Thyroid gland (tissue), 4 donors: ENCODE results near the gene SKIDA1. TPM values are rescaled to one million over a fixed set of nuclear protein-coding genes. Genes with fewer than 3 reads are reported as not detected.
"Not testable (repeated sequence)": the region's sequence is repeated elsewhere in the genome, so short reads cannot be mapped to it uniquely, and the experiment has no call there.

Experiments used
- DNase-seq, 2 donors: peaks; one replicate each; pipeline ENCODE4 v3.0.0-alpha.2; 2019
- H3K27ac ChIP-seq, 3 donors: fragments of 200-600 bp; sonication (generic); 1 replicate in 2 of 3; 2 replicates in 1 of 3; pipeline ENCODE4 v1.5.1; 2016 to 2019; ENCODE audit warnings: mild to moderate bottlenecking in 1 of 3, moderate library complexity in 1 of 3
- H3K27me3 ChIP-seq: fragments of 200-600 bp; sonication (generic); one replicate; pipeline ENCODE4 v1.5.1; 2019
- H3K36me3 ChIP-seq, 2 donors: fragments of 200-600 bp; sonication (generic); one replicate each; pipeline ENCODE4 v1.5.1; 2016 to 2019
- H3K4me1 ChIP-seq, 2 donors: fragments of 200-600 bp; sonication (generic); one replicate each; pipeline ENCODE4 v1.5.1; 2017 to 2019
- H3K4me3 ChIP-seq, 3 donors: fragments of 200-600 bp; sonication (generic); replicated peaks in 1 of 3; 1 replicate in 2 of 3; 2 replicates in 1 of 3; pipeline ENCODE4 v1.5.1; 2016; ENCODE audit warnings: mild to moderate bottlenecking in 1 of 3
- H3K9me3 ChIP-seq: fragments of 200-600 bp; sonication (generic); one replicate; pipeline ENCODE4 v1.5.1; 2017
- CTCF ChIP-seq, 6 experiments: fragments of 200-600 bp in 3 of 6; fragments of 450-650 bp in 3 of 6; sonication (generic) in 3 of 6; IDR thresholded peaks; one replicate each; pipeline ENCODE4 v1.5.1; 2016 to 2019; ENCODE audit warnings: antibody characterized with exemption in 6 of 6, mild to moderate bottlenecking in 2 of 6, inconsistent platforms in 1 of 6, moderate library complexity in 1 of 6
- POLR2A ChIP-seq, 2 donors: fragments of 450-650 bp; IDR thresholded peaks; one replicate each; pipeline ENCODE4 v1.6.1; 2017; ENCODE audit warnings: antibody characterized with exemption in 2 of 2, mild to moderate bottlenecking in 2 of 2, moderate library complexity in 1 of 2
- WGBS, 2 donors: methylation state at CpG; one replicate each; pipeline ENCODE4 v1.1.5; 2017; 5-methylcytosine and 5-hydroxymethylcytosine counted together
- intact Hi-C: fragments of 100-400 bp; cut with DNase I; formaldehyde crosslinking; loops from one replicate; pipeline ENCODE4 v1.15.1; 2023
- total RNA-seq, 4 donors: library from RNA; depleted of rRNA; stranded (reverse); fragments of >200 nt; gene quantifications; one replicate each; pipeline ENCODE4 v1.2.3, GENCODE V29; 2016

SKIDA1 gene
- total RNA-seq, 4 donors from 2014 or later: 3.1 to 9.9 (median 7.1) TPM

DNA sequence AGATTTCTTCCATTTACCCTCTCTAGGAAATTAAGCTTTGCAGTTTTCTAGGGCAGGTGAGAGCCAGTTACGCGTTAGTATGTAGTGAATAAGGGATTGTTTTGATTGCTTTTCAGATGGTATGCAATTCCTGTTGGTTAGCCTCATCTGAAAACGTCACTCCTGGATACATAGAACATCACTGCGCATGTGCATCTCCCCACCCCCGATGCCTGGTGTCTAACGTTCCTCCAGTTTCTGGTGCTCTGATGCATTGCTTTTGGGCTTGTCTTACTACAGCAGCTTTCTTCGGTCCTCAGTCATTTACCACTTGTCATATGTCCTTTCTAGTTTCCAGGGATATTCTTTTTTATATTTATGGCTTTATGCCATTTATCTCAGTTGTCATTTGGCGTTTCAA is 31.0 kb upstream of the SKIDA1 start:
- H3K27ac ChIP-seq: no peak overlapping the region
- H3K4me3 ChIP-seq: no peak overlapping the region
- H3K27me3 ChIP-seq: no peaks in the 10 kb centered on the region
- WGBS, 2 donors: 87 to 92% methylated on average over 8 of the region's 8 CpGs
- no peak for DNase-seq
- H3K36me3 ChIP-seq: peaks cover 17 to 19% of the 10 kb centered on the region in 2 donors
- H3K4me1 ChIP-seq: no peaks in the 10 kb centered on the region
- H3K9me3 ChIP-seq: no peaks in the 10 kb centered on the region
- TF ChIP-seq CTCF (IDR thresholded peaks at IDR 0.05): no peak
- TF ChIP-seq POLR2A (IDR thresholded peaks at IDR 0.05): no peak
- intact Hi-C loops: no loop called here

- H3K4me1 ChIP-seq: no peaks in the 10 kb centered on the region
- H3K4me3 ChIP-seq: no peak overlapping the region
- H3K27ac ChIP-seq: no peak overlapping the region
- WGBS, 2 donors: 95% methylated on average over 8 of the region's 8 CpGs
- intact Hi-C loops: no loop called here
- no peak for TF ChIP-seq CTCF (IDR thresholded peaks at IDR 0.05)
- no peak for TF ChIP-seq POLR2A (IDR thresholded peaks at IDR 0.05)
- no peaks in the 10 kb centered on the region for H3K27me3 ChIP-seq
- H3K36me3 ChIP-seq: peaks cover 12 to 24% of the 10 kb centered on the region in 2 donors
- H3K9me3 ChIP-seq: no peaks in the 10 kb centered on the region
- no peak for DNase-seq
Measured at GRCh38 chr10:21552638-21553037, 27.2 kb upstream of the SKIDA1 start.

- Histone ChIP-seq H3K4me1 (no peaks in the 10 kb centered on the region), H3K27ac (no peak overlapping the region), H3K36me3 (peaks cover 22 to 30% of the 10 kb centered on the region in 2 donors), H3K27me3 (no peaks in the 10 kb centered on the region), H3K4me3 (no peak overlapping the region), H3K9me3 (no peaks in the 10 kb centered on the region)
- TF ChIP-seq CTCF (IDR thresholded peaks at IDR 0.05): no peak
- no peak for TF ChIP-seq POLR2A (IDR thresholded peaks at IDR 0.05)
- intact Hi-C loops: no loop called here
- WGBS, 2 donors: 75 to 87% methylated on average over 6 of the region's 6 CpGs
- peak; percentile 35 for DNase-seq
Measured at GRCh38 chr10:21547246-21547645, 21.8 kb upstream of the SKIDA1 start.

DNA sequence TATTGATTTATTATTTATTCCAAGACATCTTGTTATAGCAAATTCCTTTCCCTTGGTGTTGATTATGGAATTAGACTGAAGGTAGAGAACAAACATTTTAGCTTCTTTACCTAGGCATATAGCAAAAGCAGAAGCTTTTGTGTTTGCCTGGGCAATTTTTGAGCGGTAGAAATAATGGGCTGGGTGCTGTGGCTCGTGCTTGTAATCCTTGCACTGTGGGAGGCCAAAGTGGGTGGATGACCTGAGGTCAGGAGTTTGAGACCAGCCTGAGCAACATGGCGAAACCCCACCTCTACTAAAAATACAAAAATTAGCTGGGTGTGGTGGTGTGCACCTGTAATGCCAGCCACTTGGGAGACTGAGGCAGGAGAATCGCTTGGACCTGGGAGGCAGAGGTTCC is 15.2 kb upstream of the SKIDA1 start:
- DNase-seq, H3K9me3 ChIP-seq, H3K4me1 ChIP-seq, intact Hi-C loops, H3K27me3 ChIP-seq, H3K27ac ChIP-seq, H3K4me3 ChIP-seq: not testable (repeated sequence)
- 92 to 97% methylated on average over 4 of the region's 4 CpGs for WGBS, 2 donors
- H3K36me3 ChIP-seq: peaks cover 49 to 53% of the 10 kb centered on the region in 2 donors

GRCh38 chr10:21536874-21537273 is 11.4 kb upstream of the SKIDA1 start:
- no peak for DNase-seq
- Histone ChIP-seq H3K9me3 (no peaks in the 10 kb centered on the region), H3K4me1 (peaks cover 6 to 12% of the 10 kb centered on the region in 2 donors), H3K36me3 (peaks cover 29 to 30% of the 10 kb centered on the region in 2 donors), H3K27ac (no peak overlapping the region), H3K27me3 (no peaks in the 10 kb centered on the region), H3K4me3 (no peak overlapping the region)
- TF ChIP-seq POLR2A (IDR thresholded peaks at IDR 0.05): no peak
- no peak for TF ChIP-seq CTCF (IDR thresholded peaks at IDR 0.05)
- WGBS, 2 donors: 92 to 94% methylated on average over 3 of the region's 3 CpGs
- intact Hi-C loops: no loop called here

DNA sequence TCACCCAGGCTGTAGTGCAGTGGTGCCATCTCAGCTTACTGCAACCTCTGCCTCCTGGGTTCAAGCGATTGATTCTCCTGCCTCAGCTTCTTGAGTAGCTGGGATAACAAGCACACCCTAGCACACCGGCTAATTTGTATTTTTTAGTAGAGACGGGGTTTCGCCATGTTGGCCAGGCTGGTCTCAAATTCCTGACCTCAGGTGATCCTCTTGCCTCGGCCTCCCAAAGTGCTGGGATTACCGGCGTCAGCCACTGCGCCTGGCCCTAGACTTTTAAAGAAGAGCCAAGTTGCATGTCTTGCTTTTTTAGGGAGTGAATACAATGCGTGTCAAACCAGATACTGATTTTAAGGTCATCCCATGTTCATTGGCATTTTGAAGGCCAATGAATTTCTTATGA is 10.5 kb upstream of the SKIDA1 start:
- intact Hi-C loops, H3K9me3 ChIP-seq, H3K27me3 ChIP-seq, H3K4me3 ChIP-seq, DNase-seq: not testable (repeated sequence)
- Histone ChIP-seq H3K27ac (peak overlapping the region in 1 of 3 donors; percentile 81), H3K4me1 (peaks cover 6 to 12% of the 10 kb centered on the region in 2 donors), H3K36me3 (peaks cover 20 to 21% of the 10 kb centered on the region in 2 donors)
- 87 to 93% methylated on average over 9 of the region's 9 CpGs for WGBS, 2 donors
